Uterus (tissue), 4 donors: Measurements from ENCODE around the gene HOXA13. TPM values are rescaled to one million over a fixed set of nuclear protein-coding genes. Genes with fewer than 3 reads are reported as not detected.

Source experiments
- DNase-seq, 2 donors: peaks; one replicate each; pipeline ENCODE4 v3.0.0-alpha.2; 2019 to 2020
- H3K27ac ChIP-seq, 2 donors: fragments of 200-600 bp; sonication (generic); 1 replicate in 1 of 2; 2 replicates in 1 of 2; pipeline ENCODE4 v1.5.1; 2016 to 2018
- H3K27me3 ChIP-seq, 2 donors: fragments of 200-600 bp; sonication (generic); one replicate each; pipeline ENCODE4 v1.5.1; 2018 to 2019; ENCODE audit warnings: control low read depth in 1 of 2
- H3K36me3 ChIP-seq, 2 donors: fragments of 200-600 bp; sonication (generic); one replicate each; pipeline ENCODE4 v1.5.1; 2019; ENCODE audit warnings: control low read depth in 1 of 2
- H3K4me1 ChIP-seq, 2 donors: fragments of 200-600 bp; sonication (generic); one replicate each; pipeline ENCODE4 v1.5.1; 2018 to 2019; ENCODE audit warnings: control low read depth in 1 of 2
- H3K4me3 ChIP-seq, 2 donors: fragments of 200-600 bp; sonication (generic); 1 replicate in 1 of 2; 2 replicates in 1 of 2; pipeline ENCODE4 v1.5.1; 2018 to 2019; ENCODE audit warnings: mild to moderate bottlenecking in 1 of 2
- H3K9me3 ChIP-seq, 2 donors: fragments of 200-600 bp; sonication (generic); one replicate each; pipeline ENCODE4 v1.5.1; 2019; ENCODE audit warnings: control low read depth in 1 of 2
- POLR2A ChIP-seq, 2 donors: fragments of 450-650 bp; IDR thresholded peaks; one replicate each; pipeline ENCODE4 v1.6.1; 2016; ENCODE audit warnings: antibody characterized with exemption in 2 of 2, mild to moderate bottlenecking in 1 of 2, moderate library complexity in 1 of 2
- intact Hi-C: fragments of 100-400 bp; cut with DNase I; formaldehyde crosslinking; loops from one replicate; pipeline ENCODE4 v1.15.1; 2023; ENCODE audit warnings: low total_unique reads
- total RNA-seq, 4 donors: library from RNA; depleted of rRNA in 3 of 4; stranded (reverse); fragments of >200 nt in 3 of 4; gene quantifications; one replicate each; pipeline versions ENCODE4 v1.1.0 to v1.2.4, GENCODE V29; 2014 to 2023
- TF ChIP-seq, protein P1 (sequence below), 4 experiments: fragments of 200-600 bp in 2 of 4; fragments of 450-650 bp in 2 of 4; sonication (generic) in 2 of 4; IDR thresholded peaks; one replicate each; pipeline ENCODE4 v1.5.1; 2016 to 2019; ENCODE audit warnings: antibody characterized with exemption in 4 of 4, mild to moderate bottlenecking in 2 of 4, moderate library complexity in 1 of 4
- donor health status: DM: yes; HTN: yes; CAD: no.

HOXA13 gene
- total RNA-seq, 4 donors from 2014 or later: 0.40 to 27.5 (median 1.1) TPM

- Histone ChIP-seq H3K4me3 (peak overlapping the region; percentile 35 to 42), H3K27me3 (peaks cover 4 to 10% of the 10 kb centered on the region in 2 donors), H3K27ac (no peak overlapping the region), H3K9me3 (no peaks in the 10 kb centered on the region), H3K36me3 (no peaks in the 10 kb centered on the region), H3K4me1 (peaks cover 0 to 7% of the 10 kb centered on the region in 2 donors)
- intact Hi-C loops: loop anchor here (10.0 kb wide), 1 partner anchor 339 kb away; no protein-coding TSS in a partner anchor
- TF ChIP-seq, protein P1, sequence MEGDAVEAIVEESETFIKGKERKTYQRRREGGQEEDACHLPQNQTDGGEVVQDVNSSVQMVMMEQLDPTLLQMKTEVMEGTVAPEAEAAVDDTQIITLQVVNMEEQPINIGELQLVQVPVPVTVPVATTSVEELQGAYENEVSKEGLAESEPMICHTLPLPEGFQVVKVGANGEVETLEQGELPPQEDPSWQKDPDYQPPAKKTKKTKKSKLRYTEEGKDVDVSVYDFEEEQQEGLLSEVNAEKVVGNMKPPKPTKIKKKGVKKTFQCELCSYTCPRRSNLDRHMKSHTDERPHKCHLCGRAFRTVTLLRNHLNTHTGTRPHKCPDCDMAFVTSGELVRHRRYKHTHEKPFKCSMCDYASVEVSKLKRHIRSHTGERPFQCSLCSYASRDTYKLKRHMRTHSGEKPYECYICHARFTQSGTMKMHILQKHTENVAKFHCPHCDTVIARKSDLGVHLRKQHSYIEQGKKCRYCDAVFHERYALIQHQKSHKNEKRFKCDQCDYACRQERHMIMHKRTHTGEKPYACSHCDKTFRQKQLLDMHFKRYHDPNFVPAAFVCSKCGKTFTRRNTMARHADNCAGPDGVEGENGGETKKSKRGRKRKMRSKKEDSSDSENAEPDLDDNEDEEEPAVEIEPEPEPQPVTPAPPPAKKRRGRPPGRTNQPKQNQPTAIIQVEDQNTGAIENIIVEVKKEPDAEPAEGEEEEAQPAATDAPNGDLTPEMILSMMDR (IDR thresholded peaks at IDR 0.05): peak; percentile 44 to 58 (median 56)
- no peak for TF ChIP-seq POLR2A (IDR thresholded peaks at IDR 0.05)
- DNase-seq: peak; percentile 42 to 46
Measured at GRCh38 chr7:27235387-27236311, 35.8 kb upstream of the HOXA13 start.

DNA sequence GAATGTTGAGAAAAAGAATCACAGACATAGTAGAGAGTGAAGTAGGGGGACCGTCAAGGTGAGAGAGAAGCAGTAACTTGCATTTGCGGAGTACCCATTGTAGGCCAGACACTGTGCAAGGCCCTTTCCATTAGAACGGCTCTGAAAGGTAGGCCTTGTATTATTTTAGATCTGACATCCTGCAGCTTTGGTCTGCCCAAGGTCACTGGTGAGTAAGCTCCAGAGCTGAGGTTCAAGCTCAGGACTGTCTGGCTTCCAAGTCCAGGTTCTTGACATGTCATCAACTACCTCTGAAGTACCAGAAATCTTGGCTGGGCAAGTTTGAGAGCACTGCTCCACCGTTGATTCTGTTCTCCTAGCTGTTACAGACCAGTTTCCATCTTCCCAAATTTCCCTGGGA, 29.6 kb upstream of the HOXA13 start:
- H3K9me3 ChIP-seq: no peaks in the 10 kb centered on the region
- TF ChIP-seq POLR2A (IDR thresholded peaks at IDR 0.05): no peak
- TF ChIP-seq, protein P1 (IDR thresholded peaks at IDR 0.05): no peak
- no peaks in the 10 kb centered on the region for H3K4me1 ChIP-seq
- peaks cover 8 to 14% of the 10 kb centered on the region in 2 donors for H3K27me3 ChIP-seq
- H3K4me3 ChIP-seq: no peak overlapping the region
- no peak for DNase-seq
- no peak overlapping the region for H3K27ac ChIP-seq
- intact Hi-C loops: no loop called here
- no peaks in the 10 kb centered on the region for H3K36me3 ChIP-seq

DNA sequence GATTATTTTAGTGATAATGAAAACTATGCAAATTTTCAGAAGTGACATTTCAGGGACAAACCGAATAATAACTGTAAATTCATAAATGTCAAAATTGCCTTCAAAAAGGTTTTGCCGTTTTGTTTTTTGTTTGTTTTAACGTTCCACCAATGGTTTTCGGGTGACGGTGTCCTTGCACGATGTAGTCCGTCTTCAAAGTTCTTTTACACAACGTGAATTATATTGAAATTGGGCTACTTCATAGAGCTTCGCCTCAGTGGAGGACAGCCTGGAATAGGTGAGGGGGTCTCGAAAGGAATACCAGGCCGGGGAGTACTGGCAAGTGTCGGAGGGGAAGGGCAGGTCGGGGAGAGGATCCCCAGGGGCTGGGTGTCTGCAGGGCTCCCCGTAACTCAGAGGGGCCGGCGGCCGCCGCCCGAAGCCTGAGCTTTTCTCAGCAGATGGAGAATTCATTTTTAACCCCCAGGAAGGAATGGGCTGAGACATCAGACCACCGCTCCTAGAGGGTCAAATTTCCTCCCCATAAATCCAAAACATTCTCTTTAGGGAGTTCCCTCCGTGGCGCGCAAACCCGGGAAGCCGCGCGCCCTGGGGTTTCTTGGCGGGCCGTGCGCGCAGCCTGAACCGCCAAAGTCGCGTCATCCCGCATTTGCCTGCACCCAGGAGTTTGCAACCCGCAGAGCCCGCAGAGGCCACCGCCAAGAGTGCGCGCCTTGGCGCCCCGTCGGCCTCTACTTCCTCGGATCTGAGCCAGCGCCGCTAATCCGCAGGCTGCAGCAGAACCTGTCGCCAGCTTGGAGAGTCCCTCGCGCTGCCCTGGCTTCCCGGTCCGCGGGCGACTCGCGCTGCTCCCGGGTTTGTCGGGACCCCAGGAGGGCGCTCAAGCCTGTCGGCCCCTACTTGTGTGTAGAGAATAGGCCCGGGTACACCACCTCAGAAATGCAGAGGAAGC, 25.4 kb upstream of the HOXA13 start:
- no peak for DNase-seq
- Histone ChIP-seq H3K4me3 (no peak overlapping the region), H3K36me3 (no peaks in the 10 kb centered on the region), H3K27ac (no peak overlapping the region), H3K27me3 (peaks cover 11 to 39% of the 10 kb centered on the region in 2 donors), H3K9me3 (no peaks in the 10 kb centered on the region), H3K4me1 (no peaks in the 10 kb centered on the region)
- TF ChIP-seq, protein P1 (IDR thresholded peaks at IDR 0.05): no peak
- TF ChIP-seq POLR2A (IDR thresholded peaks at IDR 0.05): no peak
- intact Hi-C loops: no loop called here

- Histone ChIP-seq H3K36me3 (no peaks in the 10 kb centered on the region), H3K9me3 (no peaks in the 10 kb centered on the region), H3K27ac (no peak overlapping the region), H3K27me3 (peaks cover 15 to 39% of the 10 kb centered on the region in 2 donors), H3K4me1 (no peaks in the 10 kb centered on the region), H3K4me3 (no peak overlapping the region)
- TF ChIP-seq, protein P1 (IDR thresholded peaks at IDR 0.05): no peak
- TF ChIP-seq POLR2A (IDR thresholded peaks at IDR 0.05): no peak
- DNase-seq: no peak
- intact Hi-C loops: no loop called here
Measured at GRCh38 chr7:27223941-27224575, 24.2 kb upstream of the HOXA13 start.
